HCT116 (cell line): ENCODE results near the gene SERPINH1. TPM values are rescaled to one million over a fixed set of nuclear protein-coding genes. Genes with fewer than 3 reads are reported as not detected.

Experiments
- ATAC-seq: fragments of 200-7000 bp; cut with Tn5 transposase; 2 replicates; pipeline ENCODE4 v1.9.1; 2020; ENCODE audit warnings: mild to moderate bottlenecking, moderate library complexity
- BruUV-seq: library from RNA; stranded (reverse); fragments of 400-500 nt; replicated peaks from 2 replicates; lab custom pipeline; 2021; lab: Mats Ljungman, UMichigan
- CTCF ChIA-PET: fragments of 300-600 bp; sonication (Branson Sonifier 250); formaldehyde crosslinking; loops from one replicate; lab custom pipeline; 2021; ENCODE audit warnings: antibody characterized with exemption; lab: Charles Lee
- POLR2A ChIA-PET: fragments of 300-600, 350-600 bp; sonication (Branson Sonifier 250); formaldehyde crosslinking; loops from one replicate; lab custom pipeline; 2021; ENCODE audit warnings: antibody characterized with exemption; lab: Charles Lee
- RAD21 ChIA-PET, 2 experiments: fragments of 300-600 bp; sonication (Branson Sonifier 250); formaldehyde crosslinking; loops; one replicate each; lab custom pipeline; 2023; ENCODE audit warnings: low total read pairs in 2 of 2; ENCODE audit not compliant: uncharacterized antibody in 2 of 2, unreplicated experiment in 2 of 2, low non-redundant PET in 1 of 2; lab: Charles Lee
- DNase-seq: peaks from one replicate; pipeline ENCODE4 v3.0.0-alpha.2; 2010; ENCODE audit warnings: low read depth, low spot score
- H2AFZ ChIP-seq: fragments of 200-600 bp; shearing (Covaris generic), sonication (generic); 2 replicates; pipeline ENCODE4 v1.6.1; 2017; ENCODE audit warnings: low read depth, mixed run types, mixed read lengths, antibody characterized with exemption, low read length; ENCODE audit not compliant: poor library complexity, severe bottlenecking
- H3K27ac ChIP-seq: 2 replicates; pipeline ENCODE4 v1.5.1; 2012; ENCODE audit warnings: low read depth, low read length
- H3K27me3 ChIP-seq: fragments of 200-600 bp; sonication (generic); 2 replicates; pipeline ENCODE4 v1.6.1; 2016; ENCODE audit warnings: mixed run types, low read length, mixed read lengths; ENCODE audit not compliant: insufficient read depth
- H3K36me3 ChIP-seq, 2 experiments: fragments of 200-500 bp in 1 of 2; fragments of 200-600 bp in 1 of 2; sonication (Bioruptor generic) in 1 of 2; sonication (generic) in 1 of 2; 2 replicates each; pipeline versions ENCODE4 v1.5.1 to v1.6.1; 2014 to 2016; ENCODE audit warnings: low read length in 2 of 2, inconsistent platforms in 1 of 2, mixed read lengths in 1 of 2, mixed run types in 1 of 2; ENCODE audit not compliant: insufficient read depth in 2 of 2, control insufficient read depth in 1 of 2
- H3K4me1 ChIP-seq, 2 experiments: fragments of 200-600 bp in 1 of 2; sonication (generic) in 1 of 2; 2 replicates each; pipeline versions ENCODE4 v1.5.1 to v1.6.1; 2012 to 2017; ENCODE audit warnings: low read length in 2 of 2, inconsistent platforms in 1 of 2, mild to moderate bottlenecking in 1 of 2, mixed read lengths in 1 of 2, mixed run types in 1 of 2, moderate library complexity in 1 of 2; ENCODE audit not compliant: insufficient read depth in 2 of 2, control insufficient read depth in 1 of 2
- H3K4me2 ChIP-seq: fragments of 200-600 bp; sonication (generic); 2 replicates; pipeline ENCODE4 v1.6.1; 2017; ENCODE audit warnings: mixed run types, low read length, mixed read lengths
- H3K4me3 ChIP-seq, 2 experiments: fragments of 200-600 bp in 1 of 2; sonication (generic) in 1 of 2; replicated peaks in 1 of 2; 2 replicates each; pipeline ENCODE4 v1.5.1; 2011 to 2016; ENCODE audit warnings: low read length in 2 of 2, control low read depth in 1 of 2, low read depth in 1 of 2, mild to moderate bottlenecking in 1 of 2, mixed read lengths in 1 of 2, mixed run types in 1 of 2
- H3K79me2 ChIP-seq: fragments of 200-600 bp; sonication (generic); 2 replicates; pipeline ENCODE4 v1.6.1; 2017; ENCODE audit warnings: mild to moderate bottlenecking, mixed run types, low read length, moderate library complexity, mixed read lengths; ENCODE audit not compliant: insufficient read depth
- H3K9ac ChIP-seq: fragments of 200-600 bp; sonication (generic); 2 replicates; pipeline ENCODE4 v1.6.1; 2016; ENCODE audit warnings: low read length, mixed read lengths
- H3K9me2 ChIP-seq: fragments of 200-600 bp; sonication (generic), shearing (Covaris generic); 2 replicates; pipeline ENCODE4 v1.6.1; 2017; ENCODE audit warnings: mixed run types, mild to moderate bottlenecking, moderate library complexity; ENCODE audit not compliant: insufficient read depth
- H3K9me3 ChIP-seq, 2 experiments: fragments of 200-500 bp in 1 of 2; fragments of 200-600 bp in 1 of 2; sonication (Bioruptor generic) in 1 of 2; sonication (generic) in 1 of 2; 2 replicates each; pipeline ENCODE4 v1.6.1; 2014 to 2017; ENCODE audit warnings: low read length in 2 of 2, mixed read lengths in 2 of 2, inconsistent platforms in 1 of 2, low read depth in 1 of 2, mild to moderate bottlenecking in 1 of 2, mixed run types in 1 of 2, moderate library complexity in 1 of 2; ENCODE audit not compliant: control insufficient read depth in 1 of 2, insufficient read depth in 1 of 2
- H4K20me1 ChIP-seq: fragments of 200-600 bp; sonication (generic), shearing (Covaris generic); 2 replicates; pipeline ENCODE4 v1.6.1; 2017; ENCODE audit warnings: mixed run types, mild to moderate bottlenecking, moderate library complexity; ENCODE audit not compliant: insufficient read depth
- CBX3 ChIP-seq: IDR thresholded peaks from 2 replicates; pipeline ENCODE4 v1.6.1; 2012; ENCODE audit warnings: low read depth
- CEBPB ChIP-seq: IDR thresholded peaks from 2 replicates; pipeline ENCODE4 v1.6.1; 2012; ENCODE audit warnings: low read depth
- CTCF ChIP-seq, 3 experiments: fragments of 200-600 bp in 1 of 3; sonication (generic) in 1 of 3; IDR thresholded peaks in 2 of 3; conservative IDR thresholded peaks in 1 of 3; 2 replicates each; pipeline ENCODE4 v1.5.1; 2012 to 2017; ENCODE audit warnings: low read depth in 2 of 3, low read length in 2 of 3, antibody characterized with exemption in 1 of 3, borderline replicate concordance in 1 of 3, control low read depth in 1 of 3, mild to moderate bottlenecking in 1 of 3, mixed read lengths in 1 of 3, mixed run types in 1 of 3, moderate library complexity in 1 of 3; ENCODE audit not compliant: insufficient read depth in 1 of 3
- ELF1 ChIP-seq: IDR thresholded peaks from 2 replicates; pipeline ENCODE4 v1.6.1; 2012; ENCODE audit warnings: low read depth, borderline replicate concordance
- EZH2 ChIP-seq: fragments of 200-600 bp; sonication (generic); IDR thresholded peaks from 2 replicates; pipeline ENCODE4 v1.6.1; 2017; ENCODE audit warnings: antibody characterized with exemption, mixed run types
- FOSL1 ChIP-seq: IDR thresholded peaks from 2 replicates; pipeline ENCODE4 v1.6.1; 2012; ENCODE audit warnings: low read depth
- JUND ChIP-seq: IDR thresholded peaks from 2 replicates; pipeline ENCODE4 v1.6.1; 2012
- MAX ChIP-seq: IDR thresholded peaks from 2 replicates; pipeline ENCODE4 v1.6.1; 2012
- POLR2A ChIP-seq: IDR thresholded peaks from 2 replicates; pipeline ENCODE4 v1.7.0; 2011; ENCODE audit warnings: borderline replicate concordance; ENCODE audit not compliant: insufficient read depth, insufficient read length; ENCODE audit errors: extremely low read depth
- POLR2AphosphoS5 ChIP-seq: IDR thresholded peaks from 2 replicates; pipeline ENCODE4 v1.6.1; 2011; ENCODE audit warnings: mild to moderate bottlenecking, low read depth, low read length, moderate library complexity
- RAD21 ChIP-seq: IDR thresholded peaks from 2 replicates; pipeline ENCODE4 v1.6.1; 2012; ENCODE audit warnings: low read depth, mild to moderate bottlenecking
- REST ChIP-seq: IDR thresholded peaks from 2 replicates; pipeline ENCODE4 v1.6.1; 2012; ENCODE audit warnings: low read depth
- SIN3A ChIP-seq: IDR thresholded peaks from 2 replicates; pipeline ENCODE4 v1.6.1; 2012; ENCODE audit warnings: low read depth
- SP1 ChIP-seq: IDR thresholded peaks from 2 replicates; pipeline ENCODE4 v1.6.1; 2012; ENCODE audit warnings: low read depth
- SRF ChIP-seq: IDR thresholded peaks from 2 replicates; pipeline ENCODE4 v1.6.1; 2012; ENCODE audit warnings: low read depth
- TCF7L2 ChIP-seq: IDR thresholded peaks from 2 replicates; pipeline ENCODE4 v1.7.0; 2011; ENCODE audit warnings: borderline replicate concordance, inconsistent platforms; ENCODE audit not compliant: insufficient read depth, insufficient read length; ENCODE audit errors: extremely low read depth
- YY1 ChIP-seq: IDR thresholded peaks from 2 replicates; pipeline ENCODE4 v1.6.1; 2011; ENCODE audit warnings: low read length, low read depth, moderate library complexity, mild to moderate bottlenecking; ENCODE audit not compliant: insufficient replicate concordance; ENCODE audit errors: extremely low read depth
- ZFX ChIP-seq: fragments of 450-650 bp; IDR thresholded peaks from 2 replicates; pipeline ENCODE4 v1.6.1; 2017
- intact Hi-C: fragments of 100-400 bp; cut with micrococcal nuclease; formaldehyde crosslinking; loops from 2 replicates; pipeline ENCODE4 v1.10.0; 2022
- total RNA-seq: library from RNA; stranded (reverse); gene quantifications from one replicate; pipeline ENCODE4 v1.2.1, GENCODE V29; 2021; ENCODE audit not compliant: unreplicated experiment

Gene SERPINH1
- total RNA-seq, 1 experiment from 2014 or later, result 84.9 TPM

- Histone ChIP-seq H3K9me3 (no peaks in the 10 kb centered on the region), H3K79me2 (no peaks in the 10 kb centered on the region), H3K9me2 (no peaks in the 10 kb centered on the region), H3K27ac (no peak overlapping the region; the same call in 1 of the 2 replicates), H3K9ac (peak overlapping the region; percentile 24), H3K36me3 (no peaks in the 10 kb centered on the region), H3K4me3 (peak overlapping the region in 1 of 2 experiments; percentile 35; a peak in 1 of 4 replicates), H3K4me2 (peak overlapping the region; percentile 71), H3K4me1 (peaks cover 33 to 51% of the 10 kb centered on the region in 2 experiments), H4K20me1 (no peaks in the 10 kb centered on the region), H3K27me3 (no peaks in the 10 kb centered on the region), H2AFZ (peak overlapping the region; percentile 65)
- ChIA-PET RAD21 (interaction anchor here (0.7 to 0.8 kb wide), 2 partner anchors 87 to 88 kb away, joined by 3 to 7 read pairs; no protein-coding TSS in a partner anchor), POLR2A (interaction anchor here (1.0 to 2.0 kb wide), 2 partner anchors 30 to 144 kb away, joined by 3 to 5 read pairs; no protein-coding TSS in a partner anchor), CTCF (interaction anchor here (0.7 to 4.5 kb wide), 12 partner anchors 10 to 143 kb away, joined by 3 to 36 read pairs (median 4); no protein-coding TSS in a partner anchor)
- TF ChIP-seq EZH2 (no peak), REST (no peak), SIN3A (no peak), CEBPB (no peak), POLR2AphosphoS5 (no peak), SP1 (no peak), ZFX (no peak), TCF7L2 (no peak), CBX3 (no peak; the same call in 1 of the 2 replicates), CTCF (IDR thresholded peaks at IDR 0.05 in 2 of 3, conservative IDR thresholded peaks at IDR 0.05 in 1 of 3; ENCODE audit: borderline replicate concordance in 1 of 3, insufficient read depth in 1 of 3, low read depth in 2 of 3, low read length in 2 of 3) (peak; percentile 82 to 96 (median 82)), ELF1 (no peak), FOSL1 (no peak), JUND (no peak), MAX (no peak), SRF (no peak), POLR2A (no peak), RAD21 (peak; percentile 99), YY1 (peak; percentile 45)
- DNase-seq (peak; percentile 56), ATAC-seq (peak; percentile 45)
- BruUV-seq, result no TSS peak
- intact Hi-C loops, result loop anchor here (1.0 to 5.0 kb wide), 3 partner anchors 87 to 250 kb away; no protein-coding TSS in a partner anchor
Measured at GRCh38 chr11:75532200-75533048, 29.6 kb upstream of the SERPINH1 start.
